GM18511 (cell line): ENCODE measurements around the gene GGT6.

ENCODE experiments used
- ATAC-seq: cut with Tn5 transposase; IDR thresholded peaks from one replicate; pipeline ENCODE4 v1.9.1; 2021; ENCODE audit warnings: mild to moderate bottlenecking, moderate library complexity; ENCODE audit not compliant: unreplicated experiment

Gene GGT6

DNA sequence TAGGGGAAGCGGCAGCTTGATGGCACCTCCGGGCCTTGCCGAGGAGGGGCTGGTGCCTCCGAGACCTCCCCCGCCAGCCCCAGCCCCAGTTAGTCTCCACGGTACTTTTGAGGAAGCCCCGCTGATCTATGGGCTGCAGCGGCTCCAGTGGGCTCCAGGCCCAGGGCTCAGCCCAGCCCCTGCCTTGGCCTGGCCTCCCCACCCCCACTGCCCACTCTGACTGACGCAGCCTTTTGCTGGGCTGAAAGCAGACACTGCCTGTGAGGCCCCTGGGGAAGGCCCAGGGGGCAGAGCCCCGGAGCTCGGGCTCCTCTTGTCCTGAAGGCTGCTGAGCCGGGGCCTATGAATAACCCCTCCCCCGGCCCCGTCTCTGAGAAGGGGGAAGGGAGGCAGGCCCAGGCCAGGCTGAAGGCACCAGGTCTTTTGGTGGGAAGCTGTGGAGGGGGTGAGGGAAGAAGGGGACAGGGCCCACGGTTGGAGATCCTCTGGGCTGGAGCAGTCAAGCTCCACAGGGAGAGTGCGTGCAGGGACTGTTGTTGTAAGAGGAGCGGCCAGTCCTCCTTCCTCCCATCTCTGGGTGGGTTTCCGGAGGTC, 16.4 kb upstream of the GGT6 start:
- no peak for ATAC-seq

- no peak for ATAC-seq
Measured at GRCh38 chr17:4576161-4576558, 15.8 kb upstream of the GGT6 start.

DNA sequence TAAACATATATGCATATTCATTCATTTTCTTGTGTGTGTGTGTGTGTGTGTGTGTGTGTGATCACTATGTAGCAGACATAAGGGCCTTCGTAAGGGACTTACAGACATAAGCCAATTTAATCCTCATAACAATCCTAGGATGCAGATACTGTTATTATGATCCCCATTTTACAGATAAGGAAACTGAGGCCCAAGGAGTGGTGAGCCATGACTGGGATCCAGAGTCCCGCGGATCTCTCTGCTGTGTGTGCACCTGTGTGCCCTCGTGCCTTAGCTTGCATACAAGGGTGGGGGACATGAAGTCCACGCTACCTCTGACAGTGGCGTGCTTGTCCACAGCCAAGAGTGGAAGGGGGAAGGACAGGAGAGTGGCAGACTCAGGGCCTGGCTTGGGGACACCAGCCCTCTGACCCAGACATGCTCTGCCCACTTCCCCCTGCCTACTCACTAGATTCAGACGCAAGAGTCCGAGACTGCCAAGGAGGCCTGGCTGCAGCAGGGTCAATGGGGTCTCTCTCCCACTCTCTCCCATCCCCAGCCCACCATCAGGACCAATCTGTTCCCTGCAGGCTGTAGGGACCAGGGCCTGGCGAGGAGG, 14.2 kb upstream of the GGT6 start:
- ATAC-seq: no peak

- no peak for ATAC-seq
Measured at GRCh38 chr17:4573669-4574068, 13.3 kb upstream of the GGT6 start.

GRCh38 chr17:4573115-4573514, 12.7 kb upstream of the GGT6 start:
- ATAC-seq: no peak

DNA sequence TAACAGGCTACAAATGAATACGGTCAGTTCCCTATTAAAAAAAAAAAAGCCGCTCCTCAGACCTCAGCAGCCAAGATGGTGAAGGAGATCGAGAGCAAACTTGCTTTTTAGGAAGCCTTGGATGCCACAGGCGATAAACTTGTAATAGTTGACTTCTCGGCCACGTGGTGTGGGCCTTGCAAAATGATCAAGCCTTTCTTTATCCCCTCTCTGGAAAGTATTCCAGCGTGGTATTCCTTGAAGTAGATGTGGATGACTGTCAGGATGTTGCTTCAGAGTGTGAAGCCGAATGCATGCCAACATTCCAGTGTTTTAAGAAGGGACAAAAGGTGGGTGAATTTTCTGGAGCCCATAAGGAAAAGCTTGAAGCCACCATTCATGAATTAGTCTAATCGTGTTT, 11.8 kb upstream of the GGT6 start:
- ATAC-seq: no peak

- no peak for ATAC-seq
Measured at GRCh38 chr17:4569591-4569990, 9.2 kb upstream of the GGT6 start.

- ATAC-seq: no peak
Measured at GRCh38 chr17:4566785-4567184, 6.4 kb upstream of the GGT6 start.

DNA sequence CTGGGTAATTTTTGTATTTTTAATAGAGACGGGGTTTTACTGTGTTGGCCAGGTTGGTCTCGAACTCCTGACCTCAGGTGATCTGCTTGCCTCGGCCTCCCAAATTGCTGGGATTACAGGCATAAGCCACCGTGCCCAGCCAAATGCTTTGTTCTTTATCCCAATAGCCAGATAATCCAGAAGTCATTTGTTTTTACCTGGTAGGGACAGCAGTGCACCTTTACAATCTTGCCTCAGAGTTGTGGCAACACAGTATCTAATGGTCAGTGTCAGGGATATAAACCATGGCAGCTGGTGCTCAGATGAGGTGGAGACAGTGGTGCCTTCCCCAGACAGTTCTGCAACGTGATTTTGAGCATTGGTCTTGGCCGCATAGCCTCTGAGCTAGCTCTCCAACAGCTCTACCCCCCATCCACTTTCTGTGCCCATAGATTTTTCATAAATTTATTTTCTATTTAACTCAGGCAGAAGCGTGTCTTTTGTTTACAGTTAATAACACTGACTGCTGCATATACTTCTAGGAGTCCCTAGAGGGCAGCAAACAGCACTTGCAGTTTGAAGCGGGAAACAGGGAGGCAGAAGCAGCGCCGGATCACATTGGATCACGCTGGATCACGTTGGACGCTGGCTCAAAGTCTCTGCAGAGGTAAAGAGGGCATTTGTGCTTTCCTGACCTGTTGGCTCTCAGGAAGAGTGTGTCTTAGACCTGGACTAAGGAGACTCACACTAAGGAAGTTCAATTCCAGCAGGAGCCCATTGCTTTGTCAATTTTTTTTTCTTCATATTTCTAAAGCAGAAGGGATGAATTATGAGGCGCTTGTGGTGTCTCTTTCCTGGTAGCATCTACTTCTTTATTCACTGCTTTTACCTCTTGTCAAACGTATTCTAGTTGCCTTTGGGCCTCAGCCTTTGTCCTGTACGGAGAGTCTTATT, 5.1 kb upstream of the GGT6 start:
- ATAC-seq: no peak

GRCh38 chr17:4562015-4562969, 1.9 kb upstream of the GGT6 start:
- ATAC-seq: no peak

GRCh38 chr17:4560837-4561256, 470 bp upstream of the GGT6 start:
- no peak for ATAC-seq

GRCh38 chr17:4559966-4560365, 411 bp downstream of the GGT6 start:
- ATAC-seq: no peak

DNA sequence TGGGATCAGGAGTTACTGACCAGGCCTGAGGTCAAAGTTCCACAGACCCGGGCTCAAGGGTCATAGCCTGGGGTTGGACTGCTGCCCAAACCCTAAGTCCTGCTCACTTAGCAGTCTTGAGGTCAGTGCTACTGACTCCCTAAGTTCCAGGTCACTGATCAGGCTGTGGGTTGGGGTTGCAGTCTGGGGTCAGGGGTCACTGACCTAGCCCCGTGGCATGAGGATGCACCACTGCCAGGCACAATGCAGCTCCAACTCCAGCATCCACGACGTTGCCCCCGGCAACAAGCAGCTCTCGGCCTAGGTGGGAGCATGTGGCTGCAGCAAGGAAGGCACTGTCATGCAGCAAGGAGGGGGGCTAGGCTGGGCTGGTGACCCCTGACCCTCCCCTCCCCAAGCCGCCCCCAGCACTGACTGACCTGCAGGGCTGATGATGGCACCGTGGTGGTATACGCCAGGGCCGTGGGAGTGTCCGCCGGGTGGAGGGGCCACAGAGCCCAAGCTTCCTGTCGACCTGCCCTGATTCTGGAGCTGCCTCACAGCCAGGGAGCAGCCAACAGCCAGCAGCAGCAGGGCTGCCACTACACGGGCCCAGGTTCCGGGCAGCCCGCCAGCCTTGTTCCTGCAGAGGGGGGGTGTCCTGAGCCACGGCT, 1.1 kb downstream of the GGT6 start:
- no peak for ATAC-seq

GRCh38 chr17:4558347-4558971, 1.9 kb downstream of the GGT6 start:
- ATAC-seq: no peak

DNA sequence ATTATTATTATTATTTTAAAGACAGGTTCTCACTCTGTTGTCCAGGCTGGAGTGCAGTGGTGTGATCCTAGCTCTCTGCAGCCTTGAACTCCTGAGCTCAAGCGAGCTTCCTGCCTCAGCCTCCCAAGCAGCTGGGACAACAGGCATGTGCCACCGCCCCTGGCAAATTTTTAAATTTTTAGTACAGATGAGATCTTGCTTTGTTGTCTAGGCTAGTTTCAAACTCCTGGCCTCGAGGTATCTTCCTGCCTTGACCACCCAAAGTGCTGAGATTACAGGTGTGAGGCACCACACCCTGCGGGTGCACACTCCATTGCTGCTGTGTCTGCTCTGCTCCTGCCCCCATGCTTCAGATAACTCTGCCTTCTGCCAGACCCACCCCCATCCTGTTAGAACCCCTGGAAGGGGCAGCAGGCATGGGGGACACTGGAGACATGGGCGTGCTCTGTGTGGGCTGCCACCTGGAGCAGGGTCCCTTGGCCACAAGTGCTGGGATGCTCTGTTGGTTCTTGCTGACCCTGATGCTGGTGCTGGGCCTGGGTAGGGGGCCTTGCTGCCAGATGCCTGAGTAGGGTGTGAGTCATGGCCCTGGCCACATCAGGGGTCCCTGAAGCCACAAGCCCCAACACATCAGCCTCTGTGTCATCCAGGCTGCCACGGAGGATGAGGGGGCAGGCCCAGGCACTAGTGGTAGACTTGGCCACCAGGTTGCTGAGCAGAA, 2.6 kb downstream of the GGT6 start:
- ATAC-seq: no peak

DNA sequence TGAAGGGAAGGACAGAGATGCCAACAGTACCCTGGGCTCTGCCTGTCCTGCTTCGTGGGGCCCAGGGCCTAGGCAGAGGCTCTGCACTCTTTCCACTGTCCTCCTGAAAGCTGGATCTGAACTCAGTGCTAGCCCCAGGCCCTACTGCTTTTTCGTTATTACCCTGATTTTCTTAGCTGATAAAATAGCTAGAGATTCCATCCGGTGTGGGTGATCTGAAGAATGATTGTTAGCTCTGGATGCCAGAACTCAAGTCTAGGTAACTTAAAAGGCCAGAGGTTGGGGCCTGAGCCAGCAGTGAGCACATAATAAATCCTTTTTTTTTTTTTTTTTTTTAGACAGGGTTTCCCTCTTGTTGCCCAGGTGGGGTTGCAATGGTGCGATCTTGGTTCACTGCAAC, 3.4 kb downstream of the GGT6 start:
- ATAC-seq: no peak

DNA sequence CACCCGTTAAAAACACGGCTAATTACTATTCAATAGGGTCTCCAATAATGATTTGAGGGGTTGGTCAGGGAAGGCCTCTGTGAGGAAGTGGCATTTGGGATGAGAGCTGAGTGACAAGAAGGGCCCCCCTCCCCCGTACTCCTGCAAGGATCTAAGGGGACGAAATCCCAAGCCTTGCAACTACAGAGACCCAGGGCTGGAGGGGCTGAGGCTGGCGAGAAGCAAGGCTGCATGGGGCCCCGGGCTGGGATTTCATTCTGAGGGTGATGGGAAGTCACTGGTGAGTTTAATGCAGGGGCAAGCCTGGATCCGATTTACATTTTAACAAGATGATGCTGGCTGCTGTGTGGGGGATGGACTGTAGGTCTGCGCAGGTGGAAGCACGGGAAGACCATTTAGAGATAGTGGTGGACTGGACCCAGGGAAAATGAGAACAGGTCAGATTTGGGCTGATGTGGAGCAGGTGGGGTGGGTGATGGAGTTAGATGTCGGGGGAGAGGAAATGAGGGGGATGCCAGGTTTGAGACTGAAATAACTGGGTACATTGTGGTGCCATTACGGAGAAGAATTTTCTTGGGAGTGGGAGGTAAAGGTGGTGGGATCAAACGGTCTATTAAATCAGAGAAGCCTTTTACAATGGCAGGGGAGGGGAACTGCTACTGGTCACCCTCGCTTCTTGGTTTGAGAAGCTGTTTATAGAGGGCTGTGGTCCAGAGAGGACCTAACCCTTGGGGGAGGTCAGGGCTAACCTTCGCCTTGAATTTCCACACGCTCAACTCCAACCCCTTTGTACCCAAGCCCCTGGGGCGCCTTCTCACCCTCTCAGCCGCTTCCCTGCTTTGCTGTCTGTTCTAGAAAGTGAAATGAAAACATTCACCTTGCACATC, 4.3 kb downstream of the GGT6 start:
- ATAC-seq: no peak
